ENCODE data around the gene GP1BB.

- TF ChIP-seq CTCF (IDR thresholded peaks at IDR 0.05) (no peak), POLR2AphosphoS5 (IDR thresholded peaks at IDR 0.05; ENCODE audit: low read depth, low read length) (no peak), SIN3A (IDR thresholded peaks at IDR 0.05; ENCODE audit: borderline replicate concordance, insufficient read depth, low read depth, low read length) (no peak), TCF7L2 (IDR thresholded peaks at IDR 0.05; ENCODE audit: low read depth, low read length) (no peak)
- TF ChIP-seq, protein P1, sequence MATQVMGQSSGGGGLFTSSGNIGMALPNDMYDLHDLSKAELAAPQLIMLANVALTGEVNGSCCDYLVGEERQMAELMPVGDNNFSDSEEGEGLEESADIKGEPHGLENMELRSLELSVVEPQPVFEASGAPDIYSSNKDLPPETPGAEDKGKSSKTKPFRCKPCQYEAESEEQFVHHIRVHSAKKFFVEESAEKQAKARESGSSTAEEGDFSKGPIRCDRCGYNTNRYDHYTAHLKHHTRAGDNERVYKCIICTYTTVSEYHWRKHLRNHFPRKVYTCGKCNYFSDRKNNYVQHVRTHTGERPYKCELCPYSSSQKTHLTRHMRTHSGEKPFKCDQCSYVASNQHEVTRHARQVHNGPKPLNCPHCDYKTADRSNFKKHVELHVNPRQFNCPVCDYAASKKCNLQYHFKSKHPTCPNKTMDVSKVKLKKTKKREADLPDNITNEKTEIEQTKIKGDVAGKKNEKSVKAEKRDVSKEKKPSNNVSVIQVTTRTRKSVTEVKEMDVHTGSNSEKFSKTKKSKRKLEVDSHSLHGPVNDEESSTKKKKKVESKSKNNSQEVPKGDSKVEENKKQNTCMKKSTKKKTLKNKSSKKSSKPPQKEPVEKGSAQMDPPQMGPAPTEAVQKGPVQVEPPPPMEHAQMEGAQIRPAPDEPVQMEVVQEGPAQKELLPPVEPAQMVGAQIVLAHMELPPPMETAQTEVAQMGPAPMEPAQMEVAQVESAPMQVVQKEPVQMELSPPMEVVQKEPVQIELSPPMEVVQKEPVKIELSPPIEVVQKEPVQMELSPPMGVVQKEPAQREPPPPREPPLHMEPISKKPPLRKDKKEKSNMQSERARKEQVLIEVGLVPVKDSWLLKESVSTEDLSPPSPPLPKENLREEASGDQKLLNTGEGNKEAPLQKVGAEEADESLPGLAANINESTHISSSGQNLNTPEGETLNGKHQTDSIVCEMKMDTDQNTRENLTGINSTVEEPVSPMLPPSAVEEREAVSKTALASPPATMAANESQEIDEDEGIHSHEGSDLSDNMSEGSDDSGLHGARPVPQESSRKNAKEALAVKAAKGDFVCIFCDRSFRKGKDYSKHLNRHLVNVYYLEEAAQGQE (IDR thresholded peaks at IDR 0.05; ENCODE audit: insufficient read depth in 1 of 2, low read depth in 2 of 2, low read length in 1 of 2), result no peak
Observed at GRCh38 chr22:19722982-19723231, 432 bp upstream of the GP1BB start.
